ENCODE results near the gene PALM. TPM values are rescaled to one million over a fixed set of nuclear protein-coding genes. Genes with fewer than 3 reads are reported as not detected.

PALM gene
- total RNA-seq, 1 experiment from 2014 or later = 22.1 TPM

- no peak for DNase-seq (ENCODE audit: low spot score)
- TF ChIP-seq NR1H2 (CRISPR knock-in tag; IDR thresholded peaks at IDR 0.05) = no peak
- TF ChIP-seq ZNF121 (CRISPR knock-in tag; IDR thresholded peaks at IDR 0.05) = peak; percentile 85
- Mint-ChIP-seq H3K4me3 (no peak overlapping the region), H3K27me3 (ENCODE audit: low read depth) (no peaks in the 10 kb centered on the region), H3K36me3 (no peaks in the 10 kb centered on the region), H3K9me3 (no peaks in the 10 kb centered on the region), H3K4me1 (peaks cover 38% of the 10 kb centered on the region), H3K27ac (peak overlapping the region; percentile 85; the same call in 1 of the 2 replicates)
- CTCF ChIA-PET = interaction anchor here (1.1 kb wide), 1 partner anchor 19 kb away, joined by 5 read pairs; no protein-coding TSS in a partner anchor
- POLR2A ChIA-PET = interaction anchor here (1.8 kb wide), 1 partner anchor 10 kb away, joined by 5 read pairs; no protein-coding TSS in a partner anchor
- ATAC-seq = no peak
Observed at GRCh38 chr19:792306-792885, 83.7 kb downstream of the PALM start.

GRCh38 chr19:793806-794205, 85.1 kb downstream of the PALM start:
- ChIA-PET CTCF (interaction anchor here (0.6 kb wide), 1 partner anchor 20 kb away, joined by 4 read pairs; no protein-coding TSS in a partner anchor), POLR2A (interaction anchor here (0.5 to 1.8 kb wide), 2 partner anchors 9 to 63 kb away, joined by 3 to 5 read pairs; no protein-coding TSS in a partner anchor)
- ATAC-seq = no peak
- Mint-ChIP-seq H3K36me3 (peaks cover 1% of the 10 kb centered on the region), H3K4me3 (no peak overlapping the region), H3K4me1 (peaks cover 33% of the 10 kb centered on the region), H3K27ac (peak overlapping the region; percentile 85), H3K9me3 (no peaks in the 10 kb centered on the region), H3K27me3 (ENCODE audit: low read depth) (no peaks in the 10 kb centered on the region)
- DNase-seq (ENCODE audit: low spot score) = no peak
- TF ChIP-seq OVOL2 (CRISPR knock-in tag; IDR thresholded peaks at IDR 0.05; ENCODE audit: borderline replicate concordance) (no peak), ETV6 (CRISPR knock-in tag; IDR thresholded peaks at IDR 0.05) (no peak), FOXP4 (CRISPR knock-in tag; IDR thresholded peaks at IDR 0.05) (no peak), CDX4 (CRISPR knock-in tag; IDR thresholded peaks at IDR 0.05; ENCODE audit: borderline replicate concordance) (no peak), GTF2I (CRISPR knock-in tag; conservative IDR thresholded peaks at IDR 0.05) (no peak), TP53 (CRISPR knock-in tag; IDR thresholded peaks at IDR 0.05) (no peak)
- TF ChIP-seq, protein P1, sequence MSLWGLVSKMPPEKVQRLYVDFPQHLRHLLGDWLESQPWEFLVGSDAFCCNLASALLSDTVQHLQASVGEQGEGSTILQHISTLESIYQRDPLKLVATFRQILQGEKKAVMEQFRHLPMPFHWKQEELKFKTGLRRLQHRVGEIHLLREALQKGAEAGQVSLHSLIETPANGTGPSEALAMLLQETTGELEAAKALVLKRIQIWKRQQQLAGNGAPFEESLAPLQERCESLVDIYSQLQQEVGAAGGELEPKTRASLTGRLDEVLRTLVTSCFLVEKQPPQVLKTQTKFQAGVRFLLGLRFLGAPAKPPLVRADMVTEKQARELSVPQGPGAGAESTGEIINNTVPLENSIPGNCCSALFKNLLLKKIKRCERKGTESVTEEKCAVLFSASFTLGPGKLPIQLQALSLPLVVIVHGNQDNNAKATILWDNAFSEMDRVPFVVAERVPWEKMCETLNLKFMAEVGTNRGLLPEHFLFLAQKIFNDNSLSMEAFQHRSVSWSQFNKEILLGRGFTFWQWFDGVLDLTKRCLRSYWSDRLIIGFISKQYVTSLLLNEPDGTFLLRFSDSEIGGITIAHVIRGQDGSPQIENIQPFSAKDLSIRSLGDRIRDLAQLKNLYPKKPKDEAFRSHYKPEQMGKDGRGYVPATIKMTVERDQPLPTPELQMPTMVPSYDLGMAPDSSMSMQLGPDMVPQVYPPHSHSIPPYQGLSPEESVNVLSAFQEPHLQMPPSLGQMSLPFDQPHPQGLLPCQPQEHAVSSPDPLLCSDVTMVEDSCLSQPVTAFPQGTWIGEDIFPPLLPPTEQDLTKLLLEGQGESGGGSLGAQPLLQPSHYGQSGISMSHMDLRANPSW (CRISPR knock-in tag; conservative IDR thresholded peaks at IDR 0.05; ENCODE audit: low read depth) = no peak
- TF ChIP-seq, protein P2, sequence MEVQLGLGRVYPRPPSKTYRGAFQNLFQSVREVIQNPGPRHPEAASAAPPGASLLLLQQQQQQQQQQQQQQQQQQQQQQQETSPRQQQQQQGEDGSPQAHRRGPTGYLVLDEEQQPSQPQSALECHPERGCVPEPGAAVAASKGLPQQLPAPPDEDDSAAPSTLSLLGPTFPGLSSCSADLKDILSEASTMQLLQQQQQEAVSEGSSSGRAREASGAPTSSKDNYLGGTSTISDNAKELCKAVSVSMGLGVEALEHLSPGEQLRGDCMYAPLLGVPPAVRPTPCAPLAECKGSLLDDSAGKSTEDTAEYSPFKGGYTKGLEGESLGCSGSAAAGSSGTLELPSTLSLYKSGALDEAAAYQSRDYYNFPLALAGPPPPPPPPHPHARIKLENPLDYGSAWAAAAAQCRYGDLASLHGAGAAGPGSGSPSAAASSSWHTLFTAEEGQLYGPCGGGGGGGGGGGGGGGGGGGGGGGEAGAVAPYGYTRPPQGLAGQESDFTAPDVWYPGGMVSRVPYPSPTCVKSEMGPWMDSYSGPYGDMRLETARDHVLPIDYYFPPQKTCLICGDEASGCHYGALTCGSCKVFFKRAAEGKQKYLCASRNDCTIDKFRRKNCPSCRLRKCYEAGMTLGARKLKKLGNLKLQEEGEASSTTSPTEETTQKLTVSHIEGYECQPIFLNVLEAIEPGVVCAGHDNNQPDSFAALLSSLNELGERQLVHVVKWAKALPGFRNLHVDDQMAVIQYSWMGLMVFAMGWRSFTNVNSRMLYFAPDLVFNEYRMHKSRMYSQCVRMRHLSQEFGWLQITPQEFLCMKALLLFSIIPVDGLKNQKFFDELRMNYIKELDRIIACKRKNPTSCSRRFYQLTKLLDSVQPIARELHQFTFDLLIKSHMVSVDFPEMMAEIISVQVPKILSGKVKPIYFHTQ (CRISPR knock-in tag; IDR thresholded peaks at IDR 0.05) = no peak
- TF ChIP-seq, protein P3, sequence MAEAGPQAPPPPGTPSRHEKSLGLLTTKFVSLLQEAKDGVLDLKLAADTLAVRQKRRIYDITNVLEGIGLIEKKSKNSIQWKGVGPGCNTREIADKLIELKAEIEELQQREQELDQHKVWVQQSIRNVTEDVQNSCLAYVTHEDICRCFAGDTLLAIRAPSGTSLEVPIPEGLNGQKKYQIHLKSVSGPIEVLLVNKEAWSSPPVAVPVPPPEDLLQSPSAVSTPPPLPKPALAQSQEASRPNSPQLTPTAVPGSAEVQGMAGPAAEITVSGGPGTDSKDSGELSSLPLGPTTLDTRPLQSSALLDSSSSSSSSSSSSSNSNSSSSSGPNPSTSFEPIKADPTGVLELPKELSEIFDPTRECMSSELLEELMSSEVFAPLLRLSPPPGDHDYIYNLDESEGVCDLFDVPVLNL (CRISPR knock-in tag; IDR thresholded peaks at IDR 0.05; ENCODE audit: borderline replicate concordance, low read depth) = no peak

Measured in WTC11 (cell line).